Measurements from ENCODE around the gene FAM120B.
"Not testable (repeated sequence)": the region's sequence is repeated elsewhere in the genome, so short reads cannot be mapped to it uniquely, and the experiment has no call there.

Gene FAM120B

GRCh38 chr6:170262489-170263088, 44.0 kb upstream of the FAM120B start:
- H3K4me3 ChIP-seq (ENCODE audit: low read depth, low read length), result no peak overlapping the region
- DNase-seq (ENCODE audit: low read depth), result no peak
- no peak for TF ChIP-seq CTCF (conservative IDR thresholded peaks at IDR 0.05; ENCODE audit: low read depth, low read length)

- H3K4me3 ChIP-seq (ENCODE audit: low read depth, low read length), result no peak overlapping the region
- TF ChIP-seq CTCF (conservative IDR thresholded peaks at IDR 0.05; ENCODE audit: low read depth, low read length), result no peak
- DNase-seq (ENCODE audit: low read depth), result no peak
Observed at GRCh38 chr6:170263410-170263809, 43.1 kb upstream of the FAM120B start.

- no peak for DNase-seq (ENCODE audit: low read depth)
- no peak for TF ChIP-seq CTCF (conservative IDR thresholded peaks at IDR 0.05; ENCODE audit: low read depth, low read length)
Observed at GRCh38 chr6:170264086-170264485, 42.5 kb upstream of the FAM120B start.

GRCh38 chr6:170264644-170265043, 41.9 kb upstream of the FAM120B start:
- DNase-seq (ENCODE audit: low read depth); H3K4me3 ChIP-seq (ENCODE audit: low read depth, low read length): not testable (repeated sequence)

More at GRCh38 chr6:170264086-170264485, 42.5 kb upstream of the FAM120B start:
- H3K4me3 ChIP-seq (ENCODE audit: low read depth, low read length), result no peak overlapping the region

GRCh38 chr6:170265655-170266054, 40.9 kb upstream of the FAM120B start:
- TF ChIP-seq CTCF (conservative IDR thresholded peaks at IDR 0.05; ENCODE audit: low read depth, low read length), result no peak

GRCh38 chr6:170266061-170266825, 40.3 kb upstream of the FAM120B start:
- no peak overlapping the region for H3K4me3 ChIP-seq (ENCODE audit: low read depth, low read length)
- no peak for DNase-seq (ENCODE audit: low read depth)
- no peak for TF ChIP-seq CTCF (conservative IDR thresholded peaks at IDR 0.05; ENCODE audit: low read depth, low read length)

More at GRCh38 chr6:170265655-170266054, 40.9 kb upstream of the FAM120B start:
- DNase-seq (ENCODE audit: low read depth), result no peak
- no peak overlapping the region for H3K4me3 ChIP-seq (ENCODE audit: low read depth, low read length)

- TF ChIP-seq CTCF (conservative IDR thresholded peaks at IDR 0.05; ENCODE audit: low read depth, low read length), result no peak
- DNase-seq (ENCODE audit: low read depth), result no peak
- H3K4me3 ChIP-seq (ENCODE audit: low read depth, low read length), result no peak overlapping the region
Observed at GRCh38 chr6:170267688-170268087, 38.9 kb upstream of the FAM120B start.
